ENCODE results near the gene PHYHD1. TPM values are rescaled to one million over a fixed set of nuclear protein-coding genes. Genes with fewer than 3 reads are reported as not detected.

The PHYHD1 gene
- total RNA-seq, 4 donors from 2014 or later = 16.1 to 82.3 (median 29.9) TPM

GRCh38 chr9:128885798-128886197 lies 35.0 kb upstream of the PHYHD1 start:
- TF ChIP-seq CTCF (IDR thresholded peaks at IDR 0.05; ENCODE audit: low read depth) = no peak

- no peak for TF ChIP-seq CTCF (IDR thresholded peaks at IDR 0.05; ENCODE audit: low read depth)
Observed at GRCh38 chr9:128886211-128886891, 34.4 kb upstream of the PHYHD1 start.

- no peak for TF ChIP-seq CTCF (IDR thresholded peaks at IDR 0.05; ENCODE audit: low read depth)
Observed at GRCh38 chr9:128887049-128887448, 33.7 kb upstream of the PHYHD1 start.

- no peak for TF ChIP-seq CTCF (IDR thresholded peaks at IDR 0.05; ENCODE audit: low read depth)
Observed at GRCh38 chr9:128887914-128888350, 32.9 kb upstream of the PHYHD1 start.

GRCh38 chr9:128891321-128892220 lies 29.2 kb upstream of the PHYHD1 start:
- no peak for TF ChIP-seq CTCF (IDR thresholded peaks at IDR 0.05; ENCODE audit: low read depth)

- no peak for TF ChIP-seq CTCF (IDR thresholded peaks at IDR 0.05; ENCODE audit: low read depth)
Observed at GRCh38 chr9:128892221-128892921, 28.4 kb upstream of the PHYHD1 start.

GRCh38 chr9:128893354-128893753 lies 27.4 kb upstream of the PHYHD1 start:
- no peak for TF ChIP-seq CTCF (IDR thresholded peaks at IDR 0.05; ENCODE audit: low read depth)
